ENCODE data around the gene MRE11. TPM values are rescaled to one million over a fixed set of nuclear protein-coding genes. Genes with fewer than 3 reads are reported as not detected.
"Not testable (repeated sequence)": the region's sequence is repeated elsewhere in the genome, so short reads cannot be mapped to it uniquely, and the experiment has no call there.

The MRE11 gene
- total RNA-seq, 1 experiment from 2014 or later = 19.4 TPM

GRCh38 chr11:94433049-94433448 lies 60.6 kb downstream of the MRE11 start:
- DNase-seq (ENCODE audit: extremely low read depth, low read depth) = no peak

DNA sequence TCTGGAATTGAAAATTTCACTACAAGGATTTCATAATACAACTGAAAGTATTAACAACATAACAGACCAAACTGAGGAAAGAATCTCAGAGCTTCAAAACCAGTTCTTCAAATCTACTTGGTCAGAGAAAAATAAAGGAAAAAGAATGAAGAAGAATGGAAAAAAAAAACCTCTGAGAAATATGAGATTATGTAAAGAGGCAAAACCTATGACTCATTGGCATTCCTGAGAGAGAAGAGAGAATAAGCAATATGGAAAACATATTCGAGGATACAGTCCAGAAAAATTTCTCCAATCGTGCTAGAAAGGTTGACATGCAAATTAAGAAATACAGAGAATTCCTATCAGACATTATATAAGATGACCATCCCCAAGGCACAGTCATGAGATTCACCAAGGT lies 69.0 kb downstream of the MRE11 start:
- no peak for DNase-seq (ENCODE audit: extremely low read depth, low read depth)

GRCh38 chr11:94424011-94424410 lies 69.6 kb downstream of the MRE11 start:
- no peak for DNase-seq (ENCODE audit: extremely low read depth, low read depth)

- DNase-seq (ENCODE audit: extremely low read depth, low read depth) = no peak
These were observed 70.1 kb downstream of the MRE11 start for GRCh38 chr11:94423507-94423906.

- DNase-seq (ENCODE audit: extremely low read depth, low read depth) = no peak
These were observed 75.4 kb downstream of the MRE11 start for GRCh38 chr11:94418123-94418765.

DNA sequence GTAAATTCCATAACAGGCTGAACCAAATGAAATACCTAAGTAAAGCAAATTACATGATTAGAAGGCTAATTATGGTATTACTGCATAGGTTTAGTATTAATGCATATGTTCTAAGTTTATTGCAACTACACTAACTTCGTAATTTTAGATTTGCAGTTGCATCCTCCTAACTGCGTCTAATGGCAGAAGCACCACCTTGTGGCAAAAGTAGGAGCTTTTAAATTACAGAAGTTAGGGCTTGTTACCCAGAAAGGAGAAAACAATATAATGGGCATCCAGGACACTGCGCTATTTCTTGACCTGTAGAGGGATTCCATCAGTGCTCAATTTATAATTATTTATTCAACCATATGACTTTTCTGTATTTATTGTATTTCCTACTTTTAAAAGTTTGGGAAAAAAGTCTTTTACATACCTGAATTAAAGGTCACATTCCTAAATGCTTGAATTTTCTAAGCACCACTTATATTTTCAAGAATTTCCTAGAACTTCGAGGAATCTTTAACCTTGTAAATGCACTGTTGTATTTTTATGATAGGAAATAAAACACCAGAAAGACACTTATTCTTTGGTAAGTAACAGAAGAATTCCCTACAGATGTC lies 76.2 kb downstream of the MRE11 start:
- DNase-seq (ENCODE audit: extremely low read depth, low read depth) = peak; percentile 12

DNA sequence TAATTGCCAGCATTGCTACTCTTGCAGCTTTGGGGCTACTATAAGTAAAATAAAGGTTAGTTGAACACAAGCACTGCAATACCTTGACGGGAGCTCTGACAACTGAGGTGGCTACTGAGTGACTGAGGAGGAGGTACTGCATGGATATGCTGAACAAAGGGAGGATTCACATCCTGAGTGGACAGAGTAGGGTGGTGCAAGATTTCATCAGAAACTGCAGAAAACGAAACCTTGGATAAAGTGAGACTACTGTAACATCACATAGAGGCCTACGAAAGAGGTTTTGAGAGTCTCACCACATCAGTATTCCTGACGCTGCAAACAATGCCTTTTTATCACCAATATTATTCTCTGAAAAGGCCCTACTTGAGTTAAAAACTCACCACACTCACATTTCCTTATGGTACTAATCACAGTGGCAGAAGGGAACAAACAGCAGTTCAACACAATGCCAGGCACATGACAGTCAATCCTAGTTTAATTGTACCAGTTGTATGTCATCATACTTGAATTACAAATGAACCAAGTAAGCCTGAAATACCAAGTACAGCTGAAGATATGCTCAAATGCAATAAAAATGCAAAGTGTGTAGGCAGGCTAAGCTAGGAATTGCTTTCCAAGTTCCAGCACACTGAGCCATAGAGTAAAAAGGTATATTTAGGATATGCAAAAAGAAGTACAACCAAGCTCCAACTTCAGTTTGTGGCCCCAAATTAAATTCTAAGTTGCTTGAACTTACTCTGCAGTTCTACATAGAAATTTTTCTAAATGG lies 88.4 kb downstream of the MRE11 start:
- DNase-seq (ENCODE audit: extremely low read depth, low read depth) = no peak

- DNase-seq (ENCODE audit: extremely low read depth, low read depth) = no peak
These were observed 91.3 kb downstream of the MRE11 start for GRCh38 chr11:94402355-94402754.

DNA sequence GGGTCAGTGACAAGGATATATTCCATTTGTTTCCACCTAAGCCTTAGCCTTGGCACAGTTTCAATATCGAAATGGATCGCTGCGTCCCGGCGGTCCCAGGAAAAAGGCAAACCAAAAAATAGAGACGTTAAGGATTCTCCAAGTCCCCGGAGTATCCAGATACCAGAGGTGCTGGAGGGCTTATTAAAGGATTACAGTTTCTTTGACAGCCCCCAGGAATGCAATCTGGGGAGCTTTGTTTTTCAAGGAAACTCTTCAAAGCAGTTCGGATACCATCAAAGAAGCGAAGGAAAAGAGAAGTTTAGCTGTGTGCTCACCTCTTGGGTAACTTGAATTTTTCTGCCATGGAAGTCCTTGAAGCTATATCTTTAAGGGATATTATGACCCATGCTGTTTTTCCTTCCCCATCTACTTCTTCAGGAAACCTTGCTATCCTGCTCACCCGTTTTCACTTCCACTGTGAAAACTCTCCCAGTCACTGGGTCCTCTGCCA lies 91.8 kb downstream of the MRE11 start:
- no peak for DNase-seq (ENCODE audit: extremely low read depth, low read depth)

- DNase-seq (ENCODE audit: extremely low read depth, low read depth) = no peak
These were observed 92.5 kb downstream of the MRE11 start, which contains the start of gene GPR83 for GRCh38 chr11:94400839-94401772. TSS of gene GPR83 (minus strand) at chr11:94401419. CDS start at chr11:94401247, 172 bp downstream.

DNA sequence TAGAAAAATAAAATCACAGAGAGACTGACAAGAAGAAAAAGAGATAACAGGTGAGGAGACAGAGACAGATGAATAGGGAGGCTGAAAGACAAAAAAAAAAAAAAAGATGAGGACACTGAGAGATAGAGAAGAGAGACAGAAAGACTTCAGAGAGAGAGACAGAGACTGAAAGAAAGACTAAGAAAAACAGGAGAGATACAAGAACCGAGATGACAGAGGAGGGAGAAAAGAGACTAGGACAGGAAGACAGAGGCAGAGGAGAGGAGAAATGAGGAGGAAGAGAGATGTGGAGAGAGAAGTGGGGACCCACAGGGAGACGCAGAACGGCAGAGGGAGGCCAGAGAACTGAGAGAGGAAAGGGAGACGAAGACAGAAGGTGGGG lies 93.2 kb downstream of the MRE11 start:
- DNase-seq (ENCODE audit: extremely low read depth, low read depth) = no peak

GRCh38 chr11:94400050-94400449 lies 93.6 kb downstream of the MRE11 start:
- DNase-seq (ENCODE audit: extremely low read depth, low read depth) = no peak

GRCh38 chr11:94398101-94398500 lies 95.5 kb downstream of the MRE11 start:
- DNase-seq (ENCODE audit: extremely low read depth, low read depth) = no peak

- no peak for DNase-seq (ENCODE audit: extremely low read depth, low read depth)
These were observed 97.4 kb downstream of the MRE11 start for GRCh38 chr11:94396282-94396681.

DNA sequence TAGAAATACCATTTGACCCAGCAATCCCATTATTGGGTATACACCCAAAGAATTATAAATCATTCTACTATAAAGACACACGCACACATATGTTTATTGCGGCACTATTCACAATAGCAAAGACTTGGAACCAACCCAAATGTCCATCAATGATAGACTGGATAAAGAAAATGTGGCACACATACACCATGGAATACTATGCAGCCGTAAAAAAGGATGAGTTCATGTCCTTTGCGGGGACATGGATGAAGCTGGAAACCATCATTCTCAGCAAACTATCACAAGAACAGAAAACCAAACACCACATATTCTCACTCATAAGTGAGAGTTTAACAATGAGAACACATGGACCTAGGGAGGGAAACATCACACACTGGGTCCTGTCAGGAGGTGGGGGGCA lies 101.7 kb downstream of the MRE11 start:
- not testable (repeated sequence) for DNase-seq (ENCODE audit: extremely low read depth, low read depth)

DNA sequence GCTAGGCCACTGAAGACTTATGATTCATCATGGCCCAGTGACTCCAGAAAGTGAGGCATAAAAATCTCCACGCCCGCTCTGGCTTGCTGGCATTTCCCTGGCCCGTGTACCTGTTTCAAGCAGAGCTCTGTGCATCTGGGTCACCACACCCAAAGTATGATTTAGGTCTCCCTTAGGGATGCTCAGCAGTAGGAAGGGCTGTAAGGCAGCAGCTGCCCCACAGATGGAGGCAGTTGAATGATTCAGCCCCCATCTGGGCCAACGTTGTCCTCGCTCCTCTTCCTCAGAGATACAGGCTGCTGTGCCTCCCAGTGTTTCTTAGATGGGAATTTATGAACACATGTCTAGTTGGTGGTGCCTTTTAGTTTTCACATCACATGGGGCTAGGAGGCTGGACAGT lies 114.0 kb downstream of the MRE11 start:
- no peak for DNase-seq (ENCODE audit: extremely low read depth, low read depth)

DNA sequence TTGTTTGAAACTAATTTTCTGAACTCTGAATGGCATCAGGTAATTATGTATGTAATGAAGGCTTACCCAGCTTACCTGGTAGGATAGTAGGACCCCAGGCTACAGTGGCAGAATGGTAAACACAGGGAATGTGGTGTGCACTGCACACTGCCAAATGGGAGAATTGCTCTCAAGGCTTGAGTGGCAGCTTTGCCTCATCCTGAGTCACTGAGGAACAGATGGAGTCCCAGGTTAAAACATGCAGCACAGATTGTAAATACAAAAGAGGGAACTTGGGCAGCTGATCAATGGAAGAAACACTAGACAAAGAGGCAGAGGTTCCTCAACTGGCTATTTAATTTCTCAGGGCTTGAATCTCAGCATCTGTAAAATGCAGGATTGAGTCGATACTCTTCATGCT lies 116.8 kb downstream of the MRE11 start:
- no peak for DNase-seq (ENCODE audit: extremely low read depth, low read depth)

GRCh38 chr11:94370576-94370975 lies 123.1 kb downstream of the MRE11 start:
- not testable (repeated sequence) for DNase-seq (ENCODE audit: extremely low read depth, low read depth)
